ENCODE results near the gene EHHADH.

- TF ChIP-seq POLR2A (IDR thresholded peaks at IDR 0.05; ENCODE audit: low read length) (no peak), GATA1 (IDR thresholded peaks at IDR 0.05; ENCODE audit: low read depth, low read length) (no peak)
These were observed 32.6 kb downstream of the EHHADH start for GRCh38 chr3:185221203-185221602.
